Thyroid gland (tissue), 4 donors: ENCODE measurements around the gene GALNT10.

Experiments
- POLR2A ChIP-seq, 2 donors: fragments of 450-650 bp; IDR thresholded peaks; one replicate each; pipeline ENCODE4 v1.6.1; 2017; ENCODE audit warnings: antibody characterized with exemption in 2 of 2, mild to moderate bottlenecking in 2 of 2, moderate library complexity in 1 of 2
- TF ChIP-seq, protein P1 (sequence below), 6 experiments: fragments of 200-600 bp in 3 of 6; fragments of 450-650 bp in 3 of 6; sonication (generic) in 3 of 6; IDR thresholded peaks; one replicate each; pipeline ENCODE4 v1.5.1; 2016 to 2019; ENCODE audit warnings: antibody characterized with exemption in 6 of 6, mild to moderate bottlenecking in 2 of 6, inconsistent platforms in 1 of 6, moderate library complexity in 1 of 6

- no peak for TF ChIP-seq POLR2A (IDR thresholded peaks at IDR 0.05)
- TF ChIP-seq, protein P1, sequence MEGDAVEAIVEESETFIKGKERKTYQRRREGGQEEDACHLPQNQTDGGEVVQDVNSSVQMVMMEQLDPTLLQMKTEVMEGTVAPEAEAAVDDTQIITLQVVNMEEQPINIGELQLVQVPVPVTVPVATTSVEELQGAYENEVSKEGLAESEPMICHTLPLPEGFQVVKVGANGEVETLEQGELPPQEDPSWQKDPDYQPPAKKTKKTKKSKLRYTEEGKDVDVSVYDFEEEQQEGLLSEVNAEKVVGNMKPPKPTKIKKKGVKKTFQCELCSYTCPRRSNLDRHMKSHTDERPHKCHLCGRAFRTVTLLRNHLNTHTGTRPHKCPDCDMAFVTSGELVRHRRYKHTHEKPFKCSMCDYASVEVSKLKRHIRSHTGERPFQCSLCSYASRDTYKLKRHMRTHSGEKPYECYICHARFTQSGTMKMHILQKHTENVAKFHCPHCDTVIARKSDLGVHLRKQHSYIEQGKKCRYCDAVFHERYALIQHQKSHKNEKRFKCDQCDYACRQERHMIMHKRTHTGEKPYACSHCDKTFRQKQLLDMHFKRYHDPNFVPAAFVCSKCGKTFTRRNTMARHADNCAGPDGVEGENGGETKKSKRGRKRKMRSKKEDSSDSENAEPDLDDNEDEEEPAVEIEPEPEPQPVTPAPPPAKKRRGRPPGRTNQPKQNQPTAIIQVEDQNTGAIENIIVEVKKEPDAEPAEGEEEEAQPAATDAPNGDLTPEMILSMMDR (IDR thresholded peaks at IDR 0.05): no peak
These were observed 53.2 kb downstream of the GALNT10 start for GRCh38 chr5:154243736-154244135.
